Liver (tissue), 9 donors: Measurements from ENCODE around the gene GATA3. TPM values are rescaled to one million over a fixed set of nuclear protein-coding genes. Genes with fewer than 3 reads are reported as not detected.

ENCODE experiments used
- DNase-seq: peaks from one replicate; pipeline ENCODE4 v3.0.0-alpha.2; 2017; ENCODE audit warnings: low spot score
- H3K27ac ChIP-seq, 2 donors: one replicate each; pipeline ENCODE4 v1.7.0; 2013; ENCODE audit warnings: inconsistent platforms in 2 of 2, low read length in 2 of 2, control low read depth in 1 of 2, low read depth in 1 of 2, mild to moderate bottlenecking in 1 of 2
- H3K27me3 ChIP-seq, 4 donors: one replicate each; pipeline versions ENCODE4 v1.6.1 to v1.7.0; 2013; ENCODE audit warnings: low read length in 3 of 4, inconsistent platforms in 1 of 4, mild to moderate bottlenecking in 1 of 4, moderate library complexity in 1 of 4; ENCODE audit not compliant: control insufficient read depth in 4 of 4, insufficient read depth in 4 of 4
- H3K36me3 ChIP-seq, 4 donors: one replicate each; pipeline versions ENCODE4 v1.6.1 to v1.7.0; 2013; ENCODE audit warnings: low read length in 3 of 4, mild to moderate bottlenecking in 3 of 4, low read depth in 1 of 4, moderate library complexity in 1 of 4; ENCODE audit not compliant: control insufficient read depth in 4 of 4, insufficient read depth in 3 of 4
- H3K4me1 ChIP-seq, 4 donors: one replicate each; pipeline versions ENCODE4 v1.6.1 to v1.7.0; 2013; ENCODE audit warnings: low read length in 3 of 4, mild to moderate bottlenecking in 3 of 4, moderate library complexity in 1 of 4; ENCODE audit not compliant: control insufficient read depth in 4 of 4, insufficient read depth in 4 of 4
- H3K4me3 ChIP-seq, 3 donors: one replicate each; pipeline versions ENCODE4 v1.6.1 to v1.7.0; 2013; ENCODE audit warnings: low read length in 3 of 3, control low read depth in 1 of 3, low read depth in 1 of 3, mild to moderate bottlenecking in 1 of 3
- H3K9ac ChIP-seq, 2 donors: one replicate each; pipeline ENCODE4 v1.7.0; 2013; ENCODE audit warnings: low read length in 2 of 2, mild to moderate bottlenecking in 2 of 2, moderate library complexity in 2 of 2, control low read depth in 1 of 2, low read depth in 1 of 2
- H3K9me3 ChIP-seq, 4 donors: one replicate each; pipeline versions ENCODE4 v1.6.1 to v1.7.0; 2013; ENCODE audit warnings: low read length in 3 of 4; ENCODE audit not compliant: control insufficient read depth in 4 of 4
- EGR1 ChIP-seq, 2 donors: IDR thresholded peaks; 2 replicates each; pipeline ENCODE4 v1.6.1; 2016 to 2018; ENCODE audit warnings: antibody characterized with exemption in 2 of 2, low read depth in 2 of 2
- FOXA1 ChIP-seq: IDR thresholded peaks from 2 replicates; pipeline ENCODE4 v1.6.1; 2016; ENCODE audit warnings: antibody characterized with exemption
- GABPA ChIP-seq, 2 donors: IDR thresholded peaks in 1 of 2; conservative IDR thresholded peaks in 1 of 2; 2 replicates each; pipeline ENCODE4 v1.6.1; 2016; ENCODE audit warnings: antibody characterized with exemption in 2 of 2, mild to moderate bottlenecking in 1 of 2, moderate library complexity in 1 of 2
- HNF4A ChIP-seq, 2 donors: conservative IDR thresholded peaks; 2 replicates each; pipeline ENCODE4 v1.6.1; 2016; ENCODE audit warnings: antibody characterized with exemption in 2 of 2, mild to moderate bottlenecking in 2 of 2
- HNF4G ChIP-seq: IDR thresholded peaks from 2 replicates; pipeline ENCODE4 v1.6.1; 2016; ENCODE audit warnings: antibody characterized with exemption
- NR2F2 ChIP-seq: IDR thresholded peaks from 2 replicates; pipeline ENCODE4 v1.6.1; 2016; ENCODE audit warnings: antibody characterized with exemption
- RAD21 ChIP-seq, 2 donors: IDR thresholded peaks; 2 replicates each; pipeline ENCODE4 v1.6.1; 2016; ENCODE audit warnings: antibody characterized with exemption in 2 of 2, mild to moderate bottlenecking in 2 of 2
- RXRA ChIP-seq, 2 donors: IDR thresholded peaks; 2 replicates each; pipeline ENCODE4 v1.6.1; 2017 to 2018; ENCODE audit warnings: antibody characterized with exemption in 2 of 2, mild to moderate bottlenecking in 1 of 2
- SP1 ChIP-seq: IDR thresholded peaks from 2 replicates; pipeline ENCODE4 v1.6.1; 2018; ENCODE audit warnings: antibody characterized with exemption, mild to moderate bottlenecking
- TAF1 ChIP-seq: conservative IDR thresholded peaks from 2 replicates; pipeline ENCODE4 v1.6.1; 2016; ENCODE audit warnings: antibody characterized with exemption, mild to moderate bottlenecking
- YY1 ChIP-seq: IDR thresholded peaks from 2 replicates; pipeline ENCODE4 v1.6.1; 2016; ENCODE audit warnings: antibody characterized with exemption, mild to moderate bottlenecking
- WGBS: extraction: QIAGEN DNeasy Blood & Tissue Kit; methylation state at CpG from one replicate; pipeline ENCODE4 v1.1.7; 2013; 5-methylcytosine and 5-hydroxymethylcytosine counted together
- polyA plus RNA-seq, 2 donors: library from polyadenylated mRNA; stranded (reverse) in 1 of 2; unstranded in 1 of 2; fragments of 200-250 nt in 1 of 2; fragments of >200 nt in 1 of 2; fragmentation: Nextera tagmentation in 1 of 2; extraction: Ambion mirVana in 1 of 2; gene quantifications; one replicate each; pipeline versions ENCODE4 v1.2.1 to v1.2.3, GENCODE V29; 2013 to 2015
- total RNA-seq, 2 donors: library from RNA; depleted of rRNA; stranded (reverse); fragments of >200 nt; gene quantifications; one replicate each; pipeline ENCODE4 v1.2.3, GENCODE V29; 2014
- TF ChIP-seq, protein P1 (sequence below): IDR thresholded peaks from 2 replicates; pipeline ENCODE4 v1.6.1; 2016; ENCODE audit warnings: antibody characterized with exemption
- TF ChIP-seq, protein P2 (sequence below): fragments of 150-350 bp; IDR thresholded peaks from 2 replicates; pipeline ENCODE4 v1.5.1; 2017; ENCODE audit warnings: improper control_type of control experiment, low read depth, low read length; ENCODE audit not compliant: missing input control
- TF ChIP-seq, protein P3 (sequence below): IDR thresholded peaks from 2 replicates; pipeline ENCODE4 v1.6.1; 2016; ENCODE audit warnings: antibody characterized with exemption
- TF ChIP-seq, protein P4 (sequence below): IDR thresholded peaks from 2 replicates; pipeline ENCODE4 v1.6.1; 2016; ENCODE audit warnings: antibody characterized with exemption, mild to moderate bottlenecking
- donor health status: healthy.
- donor health status: healthy.
- donor health status: healthy.
- donor health status: healthy.
- donor health status: healthy.

Gene GATA3
- total and polyA plus RNA-seq, 4 donors: 0.08 to 0.51 (median 0.21) TPM

DNA sequence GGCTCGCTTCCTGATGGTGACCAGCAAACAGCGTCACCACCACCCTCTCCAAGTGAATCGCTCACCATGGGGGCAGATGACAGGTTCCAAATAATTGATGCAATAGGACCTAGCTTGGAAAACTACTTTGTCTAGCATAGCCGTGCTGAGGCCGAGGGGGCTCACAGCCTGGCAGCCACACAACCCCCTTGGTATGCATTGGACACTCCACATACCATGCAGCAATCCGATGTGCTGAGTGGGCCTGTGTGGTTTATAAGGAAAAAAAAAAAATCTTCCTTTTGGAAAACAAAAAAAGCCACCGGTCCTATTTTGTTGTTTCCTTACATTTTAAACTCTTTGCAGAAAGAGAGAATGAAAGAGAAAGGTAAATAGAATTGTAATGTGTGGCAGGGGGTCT is 15.1 kb downstream of the GATA3 start:
- TF ChIP-seq EGR1 (IDR thresholded peaks at IDR 0.05; ENCODE audit: low read depth in 2 of 2) (no peak), TAF1 (no peak)

GRCh38 chr10:8070440-8070839 is 16.0 kb downstream of the GATA3 start:
- H3K9ac ChIP-seq: no peak overlapping the region
- no peaks in the 10 kb centered on the region for H3K9me3 ChIP-seq
- H3K27me3 ChIP-seq: peaks cover 0 to 4% (median 0%) of the 10 kb centered on the region in 4 donors
- TF ChIP-seq YY1 (no peak), HNF4G (no peak), GABPA (IDR thresholded peaks at IDR 0.05 in 1 of 2, conservative IDR thresholded peaks at IDR 0.05 in 1 of 2) (no peak), NR2F2 (no peak), RXRA (IDR thresholded peaks at IDR 0.05) (no peak), SP1 (no peak), FOXA1 (no peak), HNF4A (conservative IDR thresholded peaks at IDR 0.05) (no peak), RAD21 (IDR thresholded peaks at IDR 0.05) (no peak), TAF1 (no peak)
- TF ChIP-seq, protein P1, sequence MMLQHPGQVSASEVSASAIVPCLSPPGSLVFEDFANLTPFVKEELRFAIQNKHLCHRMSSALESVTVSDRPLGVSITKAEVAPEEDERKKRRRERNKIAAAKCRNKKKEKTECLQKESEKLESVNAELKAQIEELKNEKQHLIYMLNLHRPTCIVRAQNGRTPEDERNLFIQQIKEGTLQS: no peak
- TF ChIP-seq, protein P2, sequence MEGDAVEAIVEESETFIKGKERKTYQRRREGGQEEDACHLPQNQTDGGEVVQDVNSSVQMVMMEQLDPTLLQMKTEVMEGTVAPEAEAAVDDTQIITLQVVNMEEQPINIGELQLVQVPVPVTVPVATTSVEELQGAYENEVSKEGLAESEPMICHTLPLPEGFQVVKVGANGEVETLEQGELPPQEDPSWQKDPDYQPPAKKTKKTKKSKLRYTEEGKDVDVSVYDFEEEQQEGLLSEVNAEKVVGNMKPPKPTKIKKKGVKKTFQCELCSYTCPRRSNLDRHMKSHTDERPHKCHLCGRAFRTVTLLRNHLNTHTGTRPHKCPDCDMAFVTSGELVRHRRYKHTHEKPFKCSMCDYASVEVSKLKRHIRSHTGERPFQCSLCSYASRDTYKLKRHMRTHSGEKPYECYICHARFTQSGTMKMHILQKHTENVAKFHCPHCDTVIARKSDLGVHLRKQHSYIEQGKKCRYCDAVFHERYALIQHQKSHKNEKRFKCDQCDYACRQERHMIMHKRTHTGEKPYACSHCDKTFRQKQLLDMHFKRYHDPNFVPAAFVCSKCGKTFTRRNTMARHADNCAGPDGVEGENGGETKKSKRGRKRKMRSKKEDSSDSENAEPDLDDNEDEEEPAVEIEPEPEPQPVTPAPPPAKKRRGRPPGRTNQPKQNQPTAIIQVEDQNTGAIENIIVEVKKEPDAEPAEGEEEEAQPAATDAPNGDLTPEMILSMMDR: no peak
- TF ChIP-seq, protein P3, sequence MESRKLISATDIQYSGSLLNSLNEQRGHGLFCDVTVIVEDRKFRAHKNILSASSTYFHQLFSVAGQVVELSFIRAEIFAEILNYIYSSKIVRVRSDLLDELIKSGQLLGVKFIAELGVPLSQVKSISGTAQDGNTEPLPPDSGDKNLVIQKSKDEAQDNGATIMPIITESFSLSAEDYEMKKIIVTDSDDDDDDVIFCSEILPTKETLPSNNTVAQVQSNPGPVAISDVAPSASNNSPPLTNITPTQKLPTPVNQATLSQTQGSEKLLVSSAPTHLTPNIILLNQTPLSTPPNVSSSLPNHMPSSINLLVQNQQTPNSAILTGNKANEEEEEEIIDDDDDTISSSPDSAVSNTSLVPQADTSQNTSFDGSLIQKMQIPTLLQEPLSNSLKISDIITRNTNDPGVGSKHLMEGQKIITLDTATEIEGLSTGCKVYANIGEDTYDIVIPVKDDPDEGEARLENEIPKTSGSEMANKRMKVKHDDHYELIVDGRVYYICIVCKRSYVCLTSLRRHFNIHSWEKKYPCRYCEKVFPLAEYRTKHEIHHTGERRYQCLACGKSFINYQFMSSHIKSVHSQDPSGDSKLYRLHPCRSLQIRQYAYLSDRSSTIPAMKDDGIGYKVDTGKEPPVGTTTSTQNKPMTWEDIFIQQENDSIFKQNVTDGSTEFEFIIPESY: no peak
- TF ChIP-seq, protein P4, sequence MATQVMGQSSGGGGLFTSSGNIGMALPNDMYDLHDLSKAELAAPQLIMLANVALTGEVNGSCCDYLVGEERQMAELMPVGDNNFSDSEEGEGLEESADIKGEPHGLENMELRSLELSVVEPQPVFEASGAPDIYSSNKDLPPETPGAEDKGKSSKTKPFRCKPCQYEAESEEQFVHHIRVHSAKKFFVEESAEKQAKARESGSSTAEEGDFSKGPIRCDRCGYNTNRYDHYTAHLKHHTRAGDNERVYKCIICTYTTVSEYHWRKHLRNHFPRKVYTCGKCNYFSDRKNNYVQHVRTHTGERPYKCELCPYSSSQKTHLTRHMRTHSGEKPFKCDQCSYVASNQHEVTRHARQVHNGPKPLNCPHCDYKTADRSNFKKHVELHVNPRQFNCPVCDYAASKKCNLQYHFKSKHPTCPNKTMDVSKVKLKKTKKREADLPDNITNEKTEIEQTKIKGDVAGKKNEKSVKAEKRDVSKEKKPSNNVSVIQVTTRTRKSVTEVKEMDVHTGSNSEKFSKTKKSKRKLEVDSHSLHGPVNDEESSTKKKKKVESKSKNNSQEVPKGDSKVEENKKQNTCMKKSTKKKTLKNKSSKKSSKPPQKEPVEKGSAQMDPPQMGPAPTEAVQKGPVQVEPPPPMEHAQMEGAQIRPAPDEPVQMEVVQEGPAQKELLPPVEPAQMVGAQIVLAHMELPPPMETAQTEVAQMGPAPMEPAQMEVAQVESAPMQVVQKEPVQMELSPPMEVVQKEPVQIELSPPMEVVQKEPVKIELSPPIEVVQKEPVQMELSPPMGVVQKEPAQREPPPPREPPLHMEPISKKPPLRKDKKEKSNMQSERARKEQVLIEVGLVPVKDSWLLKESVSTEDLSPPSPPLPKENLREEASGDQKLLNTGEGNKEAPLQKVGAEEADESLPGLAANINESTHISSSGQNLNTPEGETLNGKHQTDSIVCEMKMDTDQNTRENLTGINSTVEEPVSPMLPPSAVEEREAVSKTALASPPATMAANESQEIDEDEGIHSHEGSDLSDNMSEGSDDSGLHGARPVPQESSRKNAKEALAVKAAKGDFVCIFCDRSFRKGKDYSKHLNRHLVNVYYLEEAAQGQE: no peak
- H3K27ac ChIP-seq: no peak overlapping the region
- H3K36me3 ChIP-seq: no peaks in the 10 kb centered on the region
- no peak overlapping the region for H3K4me3 ChIP-seq
- WGBS: 89% methylated on average over 6 of the region's 6 CpGs
- no peaks in the 10 kb centered on the region for H3K4me1 ChIP-seq
- DNase-seq: no peak

More for the DNA sequence above, 15.1 kb downstream of the GATA3 start:
- 82% methylated on average over 7 of the region's 7 CpGs for WGBS
- H3K27ac ChIP-seq: no peak overlapping the region
- no peaks in the 10 kb centered on the region for H3K36me3 ChIP-seq
- no peaks in the 10 kb centered on the region for H3K9me3 ChIP-seq
- H3K4me3 ChIP-seq: no peak overlapping the region
- no peak overlapping the region for H3K9ac ChIP-seq
- no peak for DNase-seq
- H3K27me3 ChIP-seq: peaks cover 0 to 4% (median 0%) of the 10 kb centered on the region in 4 donors
- no peaks in the 10 kb centered on the region for H3K4me1 ChIP-seq
